ENCODE data around the gene GABRB1.

GABRB1 gene

DNA sequence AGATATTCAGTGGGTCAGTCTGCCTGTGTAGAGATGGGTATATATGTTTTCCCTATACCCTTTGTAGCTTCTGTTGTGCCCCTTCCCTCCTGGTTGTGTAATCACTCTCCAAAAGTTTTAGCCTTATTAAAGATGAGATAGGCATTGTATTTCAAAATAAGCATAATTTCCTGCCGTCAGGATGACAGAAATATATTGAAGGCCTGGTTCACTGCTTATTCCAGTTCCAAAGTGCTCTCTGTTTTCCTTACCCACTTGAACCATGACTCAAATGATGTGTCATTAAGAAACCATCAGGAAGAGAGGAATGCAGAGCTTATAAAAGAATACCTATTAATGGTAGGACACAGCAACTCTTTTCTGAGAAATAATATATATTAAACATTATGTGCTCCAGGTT is 178.5 kb downstream of the GABRB1 start:
- DNase-seq (ENCODE audit: low spot score), result no peak

DNA sequence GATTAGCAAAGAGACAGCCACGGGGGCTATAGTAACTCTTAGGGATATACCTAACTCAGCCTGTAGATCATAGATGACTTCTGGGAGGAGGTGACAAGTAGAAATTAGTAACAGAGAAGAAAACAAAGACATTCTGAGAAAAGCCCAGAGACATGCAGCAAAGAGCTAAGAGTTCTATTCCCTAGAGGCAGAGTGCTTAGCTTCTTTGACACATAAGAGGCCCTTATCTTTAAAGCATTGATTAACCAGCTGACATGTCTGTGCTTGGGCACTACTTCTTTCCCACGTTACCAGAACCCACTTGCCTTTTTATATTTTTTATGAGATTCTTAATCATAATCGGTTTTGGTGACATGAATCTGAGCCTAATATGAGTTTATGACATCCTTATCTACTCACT is 179.5 kb downstream of the GABRB1 start:
- DNase-seq (ENCODE audit: low spot score), result no peak

DNA sequence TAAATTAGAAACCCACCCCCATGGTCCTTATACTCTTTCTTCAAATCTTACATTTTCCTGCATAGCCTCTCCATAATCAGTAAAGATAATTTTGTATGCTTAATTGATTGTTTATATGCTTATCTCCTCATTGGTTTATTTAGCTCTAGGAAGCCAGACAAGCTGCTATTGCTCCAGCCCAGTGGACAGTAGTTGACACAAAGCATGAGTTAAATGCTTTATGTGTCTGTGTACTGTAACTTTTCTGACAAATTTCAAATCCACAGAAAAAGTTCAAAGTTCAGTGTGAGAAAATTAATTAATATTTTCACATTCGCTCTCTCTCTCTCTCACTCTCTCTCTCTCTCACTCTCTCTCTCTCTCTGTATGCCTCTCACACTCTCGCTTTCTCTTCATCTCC is 181.7 kb downstream of the GABRB1 start:
- peak; percentile 13 for DNase-seq (ENCODE audit: low spot score)

DNA sequence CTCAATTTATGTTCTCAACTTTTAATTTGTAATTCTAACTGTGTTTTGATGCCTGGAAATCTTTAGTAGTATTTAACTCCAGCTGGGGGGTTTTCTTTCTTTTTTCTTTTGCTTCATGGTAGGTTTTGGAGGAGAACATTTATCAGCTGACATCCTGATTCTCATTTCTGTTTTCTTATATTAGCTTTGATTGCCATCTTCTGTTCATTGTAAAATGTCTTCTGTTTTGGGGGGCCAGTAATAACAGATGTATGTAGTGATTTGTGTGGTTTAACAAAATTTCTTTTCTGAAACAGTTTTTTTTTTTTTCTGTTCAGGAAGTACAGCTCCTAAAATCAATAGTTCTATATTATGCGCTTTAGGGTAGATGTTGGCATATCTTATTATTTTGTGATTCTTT is 182.2 kb downstream of the GABRB1 start:
- DNase-seq (ENCODE audit: low spot score), result no peak

DNA sequence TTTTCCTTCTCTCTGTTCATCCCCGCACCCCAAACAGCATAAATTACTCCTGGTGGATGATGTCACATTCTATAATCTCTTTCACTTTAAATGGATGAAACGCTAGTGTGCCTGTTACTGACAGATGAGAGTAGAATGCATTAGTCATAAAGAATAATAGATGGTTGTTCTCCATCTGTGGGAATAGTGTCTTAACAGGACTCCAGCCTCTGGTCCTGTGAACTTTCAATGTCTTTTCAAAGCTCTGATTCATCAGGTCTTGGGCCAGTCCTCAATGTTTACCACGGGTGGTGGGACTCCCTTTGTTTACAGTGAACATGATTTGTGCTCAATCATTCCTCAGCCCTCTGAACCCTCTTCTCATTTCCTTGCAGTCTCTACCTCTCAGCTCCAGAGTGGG is 182.6 kb downstream of the GABRB1 start:
- DNase-seq (ENCODE audit: low spot score), result no peak

DNA sequence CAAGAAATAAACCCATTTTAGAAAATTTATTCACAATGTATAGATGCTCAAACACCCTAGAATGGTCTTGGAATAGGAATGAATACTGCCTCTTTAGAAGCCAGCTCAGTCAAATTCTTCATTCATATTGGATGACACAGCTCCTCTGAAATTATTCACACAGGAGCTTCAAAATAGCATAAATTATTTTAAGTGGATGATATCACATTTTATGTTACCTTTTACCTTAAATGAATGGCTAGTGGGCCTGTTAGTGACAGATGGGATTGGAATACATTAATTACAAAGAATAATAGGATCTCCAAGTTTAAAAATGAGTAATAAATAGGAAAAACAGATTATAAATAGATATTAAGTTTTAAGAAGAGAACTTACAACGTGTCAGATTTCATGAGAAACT is 184.4 kb downstream of the GABRB1 start:
- no peak for DNase-seq (ENCODE audit: low spot score)

DNA sequence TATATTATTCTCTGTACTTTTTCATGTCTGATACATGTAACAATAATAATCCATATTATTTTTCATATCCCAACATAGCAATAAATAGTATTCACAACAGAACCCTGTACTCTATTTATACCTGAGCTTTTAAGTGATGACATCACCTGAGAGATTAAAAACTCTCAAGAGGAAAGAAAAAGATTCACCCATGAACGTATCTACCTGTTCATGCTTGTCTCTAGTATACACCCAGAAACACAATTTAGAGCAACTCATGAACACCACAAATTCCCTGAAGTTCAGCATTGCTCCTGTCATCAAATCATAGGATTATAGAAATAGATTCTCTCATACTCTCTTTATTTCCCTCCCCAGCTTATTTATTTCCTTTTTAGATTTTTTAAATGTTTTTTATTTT is 185.9 kb downstream of the GABRB1 start:
- DNase-seq (ENCODE audit: low spot score), result no peak

DNA sequence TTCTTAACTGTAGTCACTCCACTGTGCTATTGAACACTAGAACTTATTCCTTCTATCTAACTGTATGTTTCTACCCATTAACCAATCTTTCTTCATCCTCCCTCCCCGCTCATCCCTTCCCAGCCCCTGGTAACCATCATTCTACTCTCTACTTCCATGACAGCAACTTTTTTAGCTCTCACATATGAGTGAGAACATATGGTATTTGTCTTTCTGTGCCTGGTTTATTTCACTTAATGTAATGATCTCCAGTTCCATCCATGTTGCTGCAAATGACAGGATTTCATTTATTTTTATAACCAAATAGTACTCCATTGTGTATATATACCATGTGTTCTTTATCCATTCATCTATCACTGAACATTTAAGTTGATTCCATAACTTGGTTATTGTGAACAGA is 186.5 kb downstream of the GABRB1 start:
- DNase-seq (ENCODE audit: low spot score), result peak; percentile 41

DNA sequence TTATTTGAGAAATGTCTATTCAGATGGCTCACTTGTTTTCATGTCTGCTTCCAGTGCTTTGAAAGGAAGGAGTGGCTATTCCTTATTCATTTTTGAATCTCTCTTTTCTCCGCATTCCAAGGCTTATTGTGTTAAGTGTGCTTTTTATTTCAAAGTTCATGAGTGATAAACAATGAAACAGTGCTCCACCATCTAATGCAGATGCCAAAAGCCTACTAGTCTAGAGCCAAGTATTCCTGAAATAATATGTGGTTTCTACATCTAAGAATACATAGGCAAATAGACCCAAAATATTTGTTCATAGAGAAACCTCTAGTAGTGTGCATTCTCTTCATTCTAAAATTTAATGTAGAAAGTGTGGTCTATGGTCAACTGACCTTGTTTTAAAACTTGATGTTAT is 187.3 kb downstream of the GABRB1 start:
- no peak for DNase-seq (ENCODE audit: low spot score)

DNA sequence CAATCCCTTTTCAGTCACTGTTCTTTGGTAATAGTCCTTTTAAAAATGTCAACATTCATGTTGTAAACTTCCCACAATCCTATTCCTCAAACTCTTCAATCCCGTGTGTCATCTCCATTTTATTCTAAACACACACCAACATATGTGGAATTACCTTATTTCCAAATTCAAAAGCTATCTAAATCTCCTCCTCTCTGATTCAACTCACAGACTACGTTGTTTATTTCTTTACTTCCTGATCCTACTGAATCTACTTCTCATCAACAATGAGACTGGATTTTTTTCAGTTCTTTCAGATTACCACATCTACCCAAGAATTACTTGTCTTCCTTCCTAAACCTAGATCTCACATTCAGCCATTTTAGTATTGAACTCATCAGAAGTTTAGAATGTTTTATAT is 188.2 kb downstream of the GABRB1 start:
- DNase-seq (ENCODE audit: low spot score), result no peak

DNA sequence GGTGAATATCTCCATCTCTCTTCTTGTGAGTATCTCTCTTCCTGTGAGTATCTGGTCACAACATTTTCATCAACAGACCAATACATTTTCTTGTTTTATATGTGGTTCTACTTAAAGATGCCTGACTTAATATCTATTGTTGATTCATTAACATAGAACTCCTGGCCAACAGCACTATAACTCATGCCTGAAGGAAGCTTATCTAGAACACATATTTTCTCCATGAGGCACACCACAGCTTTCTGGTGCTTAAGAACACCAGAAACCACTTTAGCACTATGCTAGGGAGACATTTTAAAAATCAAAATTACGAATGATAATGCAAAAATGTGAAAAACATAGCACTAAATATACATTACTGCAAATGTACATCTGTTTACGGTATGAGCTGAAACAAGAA is 190.4 kb downstream of the GABRB1 start:
- DNase-seq (ENCODE audit: low spot score), result no peak

DNA sequence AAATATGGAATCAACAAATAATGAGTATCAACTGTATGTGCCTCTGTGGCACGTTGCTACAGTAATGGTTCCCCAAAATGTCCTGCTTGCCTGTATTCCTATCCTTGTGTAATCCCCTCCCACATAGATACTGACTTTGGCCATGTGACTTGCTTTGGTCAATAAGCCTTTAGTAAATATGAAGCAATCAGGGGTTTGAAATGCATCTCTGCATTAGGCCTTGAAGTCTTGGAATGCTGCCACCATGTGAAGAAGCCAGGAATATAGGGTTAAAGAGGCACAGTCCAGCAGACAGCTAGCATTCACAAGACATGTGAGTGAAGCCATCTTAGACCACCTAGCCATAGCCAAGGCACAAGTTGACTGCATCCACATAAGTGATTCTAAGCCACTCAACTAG is 190.9 kb downstream of the GABRB1 start:
- no peak for DNase-seq (ENCODE audit: low spot score)

DNA sequence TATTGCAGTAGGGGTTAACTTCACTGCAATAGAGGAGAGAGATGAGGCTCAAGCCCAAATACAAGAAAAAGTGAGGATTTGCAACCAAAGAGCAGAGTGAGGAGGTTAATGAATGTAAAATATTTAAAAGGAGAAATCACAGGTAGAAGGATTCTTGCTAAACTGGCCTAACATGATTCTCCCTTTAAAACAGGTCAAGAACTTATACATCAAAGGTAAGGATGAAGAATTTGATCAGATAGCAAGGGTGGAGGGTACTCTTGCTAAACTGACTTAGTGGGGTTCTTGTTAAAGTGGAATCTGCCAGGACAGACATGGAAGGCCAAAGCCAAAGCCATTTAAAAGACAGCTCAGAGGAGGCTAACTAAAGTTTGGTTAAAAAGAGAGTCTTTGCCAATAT is 193.0 kb downstream of the GABRB1 start:
- DNase-seq (ENCODE audit: low spot score), result no peak

DNA sequence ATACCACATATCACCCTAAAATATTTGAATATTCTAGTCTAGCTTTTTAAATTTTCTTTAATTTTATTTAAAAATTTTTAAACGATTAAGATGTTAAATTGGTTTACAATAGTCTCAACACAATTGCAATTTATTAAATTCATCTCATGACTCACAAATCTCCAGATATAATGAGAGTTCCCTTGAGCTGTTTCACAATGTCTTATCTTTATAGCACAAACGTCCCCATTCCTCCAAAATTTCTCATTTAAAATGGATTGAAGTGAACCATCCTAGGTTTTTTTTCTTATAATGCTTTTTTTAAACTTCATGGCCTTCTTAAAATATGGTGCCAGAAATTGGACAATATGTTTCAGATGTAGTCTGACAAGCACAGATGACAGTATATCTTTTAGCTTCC is 204.4 kb downstream of the GABRB1 start:
- DNase-seq (ENCODE audit: low spot score), result no peak

DNA sequence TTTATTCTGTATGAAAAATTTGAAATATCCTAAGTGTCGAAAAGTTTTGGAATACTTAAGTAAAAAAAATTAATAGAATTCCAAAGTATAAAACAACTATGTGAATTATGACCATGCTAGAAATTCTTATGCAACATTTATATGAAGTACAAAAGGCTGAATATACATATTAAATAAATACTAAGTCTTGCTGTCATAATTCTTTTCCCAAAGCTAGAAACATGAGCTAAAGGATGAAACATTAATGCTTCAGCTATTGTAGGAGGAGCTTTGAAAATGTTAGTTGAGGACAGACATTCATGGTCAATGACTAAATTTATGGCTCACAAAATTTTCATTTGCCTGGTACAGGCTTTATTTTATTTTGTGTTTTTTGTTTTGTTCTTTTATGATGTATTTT is 207.3 kb downstream of the GABRB1 start:
- no peak for DNase-seq (ENCODE audit: low spot score)

DNA sequence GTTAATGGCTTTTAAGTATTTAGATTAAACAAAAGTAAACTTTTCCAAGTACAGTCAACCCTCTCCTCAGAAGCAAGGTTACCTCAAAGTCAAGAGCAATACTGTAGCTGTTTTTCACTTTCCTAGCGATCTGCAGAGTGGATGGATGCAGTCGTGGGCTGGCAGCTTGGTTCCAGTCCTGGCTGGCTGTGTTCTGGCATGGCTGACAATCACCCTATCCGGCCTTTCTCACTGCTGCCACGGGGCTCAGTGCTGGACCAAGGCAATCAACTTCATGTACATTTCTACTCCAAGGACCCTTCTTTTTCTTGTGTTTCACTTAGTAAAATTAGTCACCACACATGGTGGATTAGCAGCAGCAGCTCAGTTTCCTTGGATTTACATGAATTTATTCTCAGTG is 208.3 kb downstream of the GABRB1 start:
- DNase-seq (ENCODE audit: low spot score), result no peak

DNA sequence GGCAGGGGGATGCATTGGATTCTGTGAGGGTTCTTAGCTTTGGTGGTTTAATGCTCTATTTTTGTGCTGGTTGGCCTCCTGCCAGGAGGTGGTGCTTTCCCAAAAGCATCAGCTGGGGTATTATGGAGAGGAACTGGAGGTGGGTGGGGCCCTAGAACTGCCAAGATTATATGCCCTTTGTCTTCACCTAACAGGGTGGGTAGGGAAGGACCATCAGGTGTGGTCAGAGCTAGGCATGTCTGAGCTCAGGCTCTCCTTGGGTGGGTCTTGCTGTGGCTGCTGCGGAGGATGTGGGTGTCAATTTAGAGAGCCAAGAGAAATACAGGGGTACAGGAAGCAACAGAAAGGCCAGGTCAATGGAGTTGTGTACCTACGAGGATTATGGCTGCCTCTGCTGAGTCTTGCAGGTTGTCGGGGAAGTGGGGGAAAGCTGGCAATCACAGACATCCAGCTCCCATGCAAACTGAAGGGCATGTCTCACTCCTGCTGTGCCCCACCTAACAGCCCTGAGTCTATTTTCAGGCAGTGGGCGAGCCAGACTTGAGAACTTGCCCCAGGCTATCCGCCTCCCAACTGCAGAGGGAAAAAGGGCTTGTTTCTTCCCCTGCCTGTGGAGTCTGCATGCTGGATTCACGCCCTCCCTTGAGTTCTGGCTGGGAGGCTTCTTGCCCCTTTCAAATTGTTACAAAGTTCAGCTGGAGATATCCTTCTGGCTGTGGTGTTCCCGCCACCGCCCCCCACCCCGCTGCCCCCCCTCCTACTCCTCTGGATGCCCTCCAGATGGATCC is 220.2 kb downstream of the GABRB1 start:
- no peak for DNase-seq (ENCODE audit: low spot score)

DNA sequence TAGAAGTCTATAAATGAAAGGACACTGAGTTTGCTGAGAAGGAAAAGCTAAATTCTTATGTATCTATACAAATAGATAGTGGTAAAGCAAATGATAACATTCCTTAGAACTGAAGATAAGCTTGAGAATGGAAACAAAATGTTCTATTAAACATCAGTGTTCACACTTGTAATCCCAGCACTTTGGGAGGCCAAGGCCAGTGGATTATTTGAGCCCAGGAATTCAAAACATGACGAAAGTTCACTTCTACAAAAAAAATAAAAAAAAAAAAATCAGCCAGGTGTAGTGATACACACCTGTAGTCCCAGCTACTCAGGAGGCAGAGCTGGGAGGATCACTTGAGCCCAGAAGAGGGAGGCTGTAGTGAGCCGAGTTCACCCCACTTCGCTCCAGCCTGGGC is 232.4 kb downstream of the GABRB1 start:
- no peak for DNase-seq (ENCODE audit: low spot score)

DNA sequence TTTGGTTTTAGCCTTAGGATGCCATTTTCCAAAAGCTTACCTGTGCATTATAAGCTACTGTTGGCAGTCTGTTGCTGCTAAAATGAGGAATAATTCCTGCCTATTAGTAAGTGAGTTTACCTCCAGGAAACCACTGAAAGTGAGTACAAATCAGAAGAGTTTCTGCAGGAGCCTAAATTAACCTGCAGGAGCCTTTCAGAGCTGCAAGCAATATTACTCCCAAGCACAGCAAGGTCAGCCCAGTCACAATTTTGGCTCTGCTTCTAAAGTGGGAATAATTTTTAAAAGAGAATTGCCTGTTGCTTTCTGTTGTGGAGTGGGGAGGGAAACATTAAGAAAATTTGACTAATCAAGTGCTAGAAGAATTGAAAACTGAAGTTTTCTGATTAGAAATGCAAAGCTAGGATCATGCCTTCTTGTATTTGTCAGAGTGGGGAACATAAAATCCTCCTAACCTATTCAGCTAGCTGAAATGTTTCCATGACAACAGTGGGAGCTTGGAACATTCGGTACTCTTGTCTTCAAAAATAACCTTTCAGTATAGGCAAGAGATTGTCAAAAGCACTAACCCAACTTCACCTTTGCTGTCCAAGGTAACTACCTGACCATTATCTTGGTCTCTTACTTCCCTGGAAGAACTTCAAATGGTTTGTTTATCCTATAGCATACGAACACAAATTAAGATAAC is 239.0 kb downstream of the GABRB1 start:
- no peak for DNase-seq (ENCODE audit: low spot score)

DNA sequence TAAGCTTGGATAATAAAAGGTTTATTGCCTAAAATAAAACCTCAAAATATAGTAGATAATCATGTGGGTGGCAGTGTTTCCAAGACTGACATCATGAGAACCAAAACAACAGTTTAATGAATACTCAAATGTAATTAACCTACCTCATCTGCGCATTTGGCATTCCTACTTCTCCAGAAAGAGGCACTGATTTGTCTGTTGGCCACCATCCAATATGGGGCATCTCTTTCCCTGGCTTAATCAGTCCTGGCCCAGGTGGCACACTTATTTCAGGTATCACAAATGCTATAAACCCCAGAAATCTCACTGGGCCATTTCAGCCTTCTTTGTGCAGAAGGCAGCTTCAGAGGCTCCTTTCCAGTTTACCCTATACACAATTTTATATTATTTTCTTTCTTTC is 239.9 kb downstream of the GABRB1 start:
- DNase-seq (ENCODE audit: low spot score), result no peak

DNA sequence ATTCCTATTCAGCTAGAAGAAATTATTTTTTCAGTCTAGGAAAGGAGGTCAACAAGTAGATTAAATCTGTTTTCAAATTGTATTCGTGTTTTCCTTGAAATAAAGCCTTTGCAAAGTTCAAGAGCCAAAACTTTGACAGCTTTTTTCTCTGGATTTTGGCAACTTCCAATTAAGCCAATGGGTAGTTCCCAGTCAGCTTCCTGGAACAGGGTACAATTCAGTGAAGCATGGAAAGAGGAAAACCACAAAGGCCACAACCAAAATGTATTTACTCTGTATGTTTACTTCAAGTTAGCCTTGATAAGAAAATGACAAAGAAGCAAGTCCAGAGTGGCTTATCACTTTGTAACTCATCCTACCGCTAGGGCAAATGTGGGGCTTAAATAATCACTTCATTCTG is 243.5 kb downstream of the GABRB1 start:
- DNase-seq (ENCODE audit: low spot score), result no peak

DNA sequence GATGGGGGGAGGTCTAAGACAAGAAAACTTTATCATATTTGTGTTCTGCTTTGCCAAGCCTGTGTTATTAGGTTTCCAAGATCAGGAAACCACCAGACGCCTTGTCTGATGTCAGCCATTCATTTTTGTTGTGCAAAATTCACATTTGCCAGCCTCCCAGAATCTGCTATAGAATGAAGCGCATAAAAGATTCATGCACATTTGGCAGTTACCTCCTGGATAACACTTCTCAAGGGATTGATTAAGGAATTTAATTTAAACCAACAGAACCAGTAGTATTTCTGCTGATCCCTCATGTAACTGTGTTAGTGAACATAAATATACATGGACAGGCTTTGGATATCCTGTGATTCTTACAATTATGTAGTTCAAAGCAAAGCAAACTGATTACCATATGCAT is 244.2 kb downstream of the GABRB1 start:
- no peak for DNase-seq (ENCODE audit: low spot score)

DNA sequence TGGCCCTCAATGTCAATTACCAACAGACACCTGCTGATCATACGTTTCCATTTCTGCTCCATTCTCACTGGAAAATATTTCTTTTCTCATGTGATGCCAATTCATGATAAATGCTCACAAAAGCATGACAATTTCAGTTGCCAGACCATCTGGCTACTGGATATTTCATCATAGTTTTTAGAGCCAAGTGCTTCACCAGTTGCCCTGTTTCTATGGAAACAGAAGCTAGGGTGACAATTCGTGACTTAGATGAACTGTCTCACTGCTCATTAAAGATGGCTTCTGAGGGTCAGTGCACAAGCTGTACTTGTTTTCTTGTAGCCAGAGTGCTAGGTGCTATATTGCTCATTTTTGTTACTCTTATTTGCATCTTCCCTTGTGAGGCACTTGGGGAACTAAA is 247.3 kb downstream of the GABRB1 start:
- DNase-seq (ENCODE audit: low spot score), result no peak

DNA sequence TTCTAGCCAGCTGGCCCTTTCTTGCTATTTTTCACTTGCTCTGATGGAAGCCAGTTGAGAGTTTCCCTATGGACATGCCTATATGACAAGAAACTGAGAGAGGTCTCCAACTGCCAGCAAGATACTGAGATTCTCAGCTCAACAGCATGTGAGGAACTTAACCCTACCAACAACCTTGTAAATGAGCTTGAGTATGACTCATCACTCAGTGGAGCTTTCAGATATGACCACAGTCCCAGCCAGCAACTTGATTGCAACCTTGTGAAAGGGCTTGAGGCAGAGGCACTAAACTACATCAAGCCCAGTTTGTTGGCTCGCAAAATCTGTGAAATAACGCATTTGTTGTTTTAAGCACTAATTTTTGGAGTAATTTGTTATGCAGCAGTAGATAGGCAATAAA is 256.4 kb downstream of the GABRB1 start:
- no peak for DNase-seq (ENCODE audit: low spot score)

Measured in SK-N-DZ (cell line).